ENCODE measurements around the gene ZSWIM1. TPM values are rescaled to one million over a fixed set of nuclear protein-coding genes. Genes with fewer than 3 reads are reported as not detected.

Gene ZSWIM1
- total and polyA plus RNA-seq, 2 of the 8 experiments (the other 6 are each of a cell fraction or from before 2014, with no cell fraction given), result 14.1 to 15.6 TPM

DNA sequence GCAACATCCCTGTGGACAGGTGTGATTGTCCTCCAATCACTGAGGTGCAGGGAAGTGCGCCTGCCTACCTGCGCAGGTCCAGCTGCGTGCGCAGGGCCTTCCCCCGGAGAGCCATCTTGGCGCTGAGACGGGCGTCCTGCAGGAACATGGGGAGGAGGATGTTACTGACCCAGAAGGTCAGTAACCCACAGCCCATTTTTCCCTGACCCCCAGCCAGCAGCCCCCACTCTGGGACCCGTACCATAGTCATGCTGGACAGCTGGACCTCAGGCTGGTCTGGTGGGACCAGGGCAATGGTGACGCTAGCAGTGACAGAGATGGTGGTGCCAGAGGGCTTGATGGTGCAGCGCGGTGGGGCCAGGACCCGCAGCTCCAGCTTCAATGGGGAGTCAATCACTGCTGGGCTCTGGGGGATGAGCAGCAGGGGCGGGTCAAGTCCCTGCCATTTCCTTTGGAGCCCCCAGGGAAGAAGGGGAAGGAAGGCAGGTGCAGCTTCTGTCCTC, 21.2 kb downstream of the ZSWIM1 start (continued):
- TF ChIP-seq GTF2F1 (IDR thresholded peaks at IDR 0.05; ENCODE audit: borderline replicate concordance, low read depth, low read length) (no peak), RBBP5 (IDR thresholded peaks at IDR 0.05; ENCODE audit: borderline replicate concordance, low read depth, low read length) (no peak), HDAC2 (IDR thresholded peaks at IDR 0.05; ENCODE audit: borderline replicate concordance in 1 of 2, low read depth in 2 of 2, low read length in 2 of 2) (no peak), CEBPB (IDR thresholded peaks at IDR 0.05; ENCODE audit: low read depth, low read length) (no peak), JUND (IDR thresholded peaks at IDR 0.05; ENCODE audit: low read length) (no peak)

Measured in H1 (cell line).